Keratinocyte (primary cell): ENCODE data around the gene TNS3. TPM values are rescaled to one million over a fixed set of nuclear protein-coding genes. Genes with fewer than 3 reads are reported as not detected.

Source experiments
- DNase-seq: peaks from one replicate; pipeline ENCODE4 v3.0.0-alpha.2; 2011; ENCODE audit warnings: low read depth, missing footprints, low spot score
- FAIRE-seq: peaks from 2 replicates; lab custom pipeline; 2011; peaks lifted over from hg19 to GRCh38; lab: Jason Lieb, UNC
- H2AFZ ChIP-seq: 2 replicates; pipeline ENCODE4 v1.6.0; 2012; ENCODE audit warnings: low read length, control low read depth, inconsistent platforms; ENCODE audit not compliant: control insufficient read depth
- H3K27ac ChIP-seq: 2 replicates; pipeline ENCODE4 v1.5.1; 2011; ENCODE audit warnings: low read length; ENCODE audit not compliant: control insufficient read depth, insufficient read depth
- H3K27me3 ChIP-seq: 3 replicates; pipeline ENCODE4 v1.6.0; 2011; ENCODE audit warnings: low read length; ENCODE audit not compliant: control insufficient read depth, insufficient read depth; ENCODE audit errors: extremely low read depth
- H3K36me3 ChIP-seq, 2 experiments: 2 replicates in 1 of 2; 3 replicates in 1 of 2; pipeline ENCODE4 v1.5.1; 2011; ENCODE audit warnings: low read length in 2 of 2, mild to moderate bottlenecking in 1 of 2; ENCODE audit not compliant: control insufficient read depth in 2 of 2, insufficient read depth in 2 of 2; ENCODE audit errors: extremely low read depth in 1 of 2
- H3K4me1 ChIP-seq: 3 replicates; pipeline ENCODE4 v1.5.1; 2011; ENCODE audit warnings: low read length; ENCODE audit not compliant: control insufficient read depth, insufficient read depth; ENCODE audit errors: extremely low read depth
- H3K4me2 ChIP-seq: 3 replicates; pipeline ENCODE4 v1.6.0; 2011; ENCODE audit warnings: low read depth, low read length; ENCODE audit not compliant: control insufficient read depth, insufficient read depth; ENCODE audit errors: extremely low read depth
- H3K4me3 ChIP-seq, 3 experiments: fragments of 200-600 bp in 1 of 3; sonication (generic) in 1 of 3; 2 replicates in 2 of 3; 3 replicates in 1 of 3; pipeline ENCODE4 v1.5.1; 2011 to 2016; ENCODE audit warnings: low read length in 3 of 3, mild to moderate bottlenecking in 3 of 3, control low read depth in 2 of 3, inconsistent platforms in 1 of 3, low read depth in 1 of 3, mixed read lengths in 1 of 3, mixed run types in 1 of 3, moderate library complexity in 1 of 3; ENCODE audit not compliant: control insufficient read depth in 2 of 3, insufficient read depth in 2 of 3; ENCODE audit errors: extremely low read depth in 1 of 3
- H3K79me2 ChIP-seq: 2 replicates; pipeline ENCODE4 v1.6.0; 2012; ENCODE audit warnings: low read length; ENCODE audit not compliant: control insufficient read depth, insufficient read depth
- H3K9ac ChIP-seq: 3 replicates; pipeline ENCODE4 v1.6.0; 2011; ENCODE audit warnings: low read length; ENCODE audit not compliant: control insufficient read depth, insufficient read depth; ENCODE audit errors: extremely low read depth
- H3K9me1 ChIP-seq: 3 replicates; pipeline ENCODE4 v1.6.0; 2011; ENCODE audit warnings: low read length; ENCODE audit not compliant: control insufficient read depth, insufficient read depth; ENCODE audit errors: extremely low read depth
- H3K9me3 ChIP-seq: 2 replicates; pipeline ENCODE4 v1.5.1; 2012; ENCODE audit warnings: low read depth, low read length; ENCODE audit not compliant: control insufficient read depth
- H4K20me1 ChIP-seq: 3 replicates; pipeline ENCODE4 v1.6.0; 2011; ENCODE audit warnings: low read length; ENCODE audit not compliant: control insufficient read depth, insufficient read depth; ENCODE audit errors: extremely low read depth
- CTCF ChIP-seq, 3 experiments: IDR thresholded peaks in 1 of 3; conservative IDR thresholded peaks in 1 of 3; optimal IDR thresholded peaks in 1 of 3; 2 replicates in 2 of 3; 3 replicates in 1 of 3; pipeline versions ENCODE3 to v1.5.1; 2011; ENCODE audit warnings: low read length in 3 of 3, mild to moderate bottlenecking in 3 of 3, moderate library complexity in 2 of 3, control low read depth in 1 of 3, inconsistent platforms in 1 of 3; ENCODE audit not compliant: insufficient read depth in 2 of 3; ENCODE audit errors: extremely low read depth in 1 of 3
- EZH2 ChIP-seq: IDR thresholded peaks from one replicate; pipeline ENCODE4 v1.6.1; 2012; ENCODE audit warnings: inconsistent platforms, mild to moderate bottlenecking, low read length, moderate library complexity
- dilution Hi-C: fragments of 300-500 bp; cut with MboI; formaldehyde crosslinking; loops from one replicate; pipeline ENCODE4 v1.7.0; 2020; ENCODE audit warnings: low sequenced_read_pairs; ENCODE audit not compliant: extremely low pct_ligation_motif_present
- polyA plus RNA-seq, 5 experiments: library from polyadenylated mRNA; depleted of rRNA in 3 of 5; stranded (reverse) in 3 of 5; stranded (forward) in 1 of 5; unstranded in 1 of 5; fragments of >200 nt; gene quantifications; 1 replicate in 1 of 5; 2 replicates in 3 of 5; 3 replicates in 1 of 5; pipeline versions ENCODE4 v1.2.1 to v1.2.3, GENCODE V29; 2011 to 2012; ENCODE audit warnings: missing spikeins in 2 of 5, low read depth in 1 of 5, low replicate concordance in 1 of 5

TNS3 gene
- polyA plus RNA-seq, 1 donor (not counting 4 experiments of a cell fraction or from before 2014, with no cell fraction given): 3.9 TPM

- Histone ChIP-seq H3K4me2 (peak overlapping the region; percentile 84), H3K79me2 (no peaks in the 10 kb centered on the region), H3K4me1 (peaks cover 40% of the 10 kb centered on the region), H3K9me1 (peaks cover 3% of the 10 kb centered on the region), H3K27me3 (peaks cover 13% of the 10 kb centered on the region), H4K20me1 (no peaks in the 10 kb centered on the region), H3K9me3 (no peaks in the 10 kb centered on the region), H3K9ac (no peak overlapping the region), H3K4me3 (no peak overlapping the region), H2AFZ (no peak overlapping the region), H3K36me3 (no peaks in the 10 kb centered on the region), H3K27ac (no peak overlapping the region)
- TF ChIP-seq EZH2 (no peak), CTCF (optimal IDR thresholded peaks at IDR 0.05 in 1 of 3, IDR thresholded peaks at IDR 0.05 in 1 of 3, conservative IDR thresholded peaks at IDR 0.05 in 1 of 3; ENCODE audit: extremely low read depth in 1 of 3, insufficient read depth in 2 of 3, low read length in 3 of 3) (no peak)
- no peak for FAIRE-seq
- dilution Hi-C loops: no loop called here
- no peak for DNase-seq
Observed at GRCh38 chr7:47580175-47580706, 1.7 kb downstream of the TNS3 start.

GRCh38 chr7:47579458-47579857 lies 2.5 kb downstream of the TNS3 start:
- peaks cover 3% of the 10 kb centered on the region for H3K9me1 ChIP-seq
- H2AFZ ChIP-seq: no peak overlapping the region
- H3K4me1 ChIP-seq: peaks cover 42% of the 10 kb centered on the region
- peaks cover 13% of the 10 kb centered on the region for H3K27me3 ChIP-seq
- TF ChIP-seq EZH2: no peak
- TF ChIP-seq CTCF (optimal IDR thresholded peaks at IDR 0.05 in 1 of 3, IDR thresholded peaks at IDR 0.05 in 1 of 3, conservative IDR thresholded peaks at IDR 0.05 in 1 of 3; ENCODE audit: extremely low read depth in 1 of 3, insufficient read depth in 2 of 3, low read length in 3 of 3): no peak
- H3K9me3 ChIP-seq: no peaks in the 10 kb centered on the region
- DNase-seq: no peak
- H3K4me3 ChIP-seq: no peak overlapping the region
- no peak overlapping the region for H3K9ac ChIP-seq
- no peak overlapping the region for H3K27ac ChIP-seq
- H3K4me2 ChIP-seq: no peak overlapping the region
- H3K79me2 ChIP-seq: no peaks in the 10 kb centered on the region
- no peak for FAIRE-seq
- no peaks in the 10 kb centered on the region for H4K20me1 ChIP-seq
- no peaks in the 10 kb centered on the region for H3K36me3 ChIP-seq
- dilution Hi-C loops: no loop called here
